GM18858 (cell line): ENCODE results near the gene POLR3A.
"Not testable (repeated sequence)": the region's sequence is repeated elsewhere in the genome, so short reads cannot be mapped to it uniquely, and the experiment has no call there.

Experiments used
- ATAC-seq: cut with Tn5 transposase; IDR thresholded peaks from one replicate; pipeline ENCODE4 v1.9.1; 2021; ENCODE audit not compliant: unreplicated experiment

Gene POLR3A

GRCh38 chr10:78029269-78030226, at the start of gene POLR3A:
TSS of gene POLR3A (minus strand) at chr10:78029515. CDS start at chr10:78029407, 108 bp downstream.
- peak; percentile 48 for ATAC-seq

- no peak for ATAC-seq
Observed at GRCh38 chr10:78078539-78079330, 49.4 kb upstream of the POLR3A start.

- not testable (repeated sequence) for ATAC-seq
Observed at GRCh38 chr10:78075806-78076205, 46.5 kb upstream of the POLR3A start.

- no peak for ATAC-seq
Observed at GRCh38 chr10:78072504-78072903, 43.2 kb upstream of the POLR3A start.

- no peak for ATAC-seq
Observed at GRCh38 chr10:78071857-78072179, 42.5 kb upstream of the POLR3A start.

- ATAC-seq = no peak
Observed at GRCh38 chr10:78071140-78071856, 42.0 kb upstream of the POLR3A start.

- ATAC-seq = no peak
Observed at GRCh38 chr10:78070726-78071125, 41.4 kb upstream of the POLR3A start.

- not testable (repeated sequence) for ATAC-seq
Observed at GRCh38 chr10:78070064-78070463, 40.7 kb upstream of the POLR3A start.

- no peak for ATAC-seq
Observed at GRCh38 chr10:78069151-78069550, 39.8 kb upstream of the POLR3A start.

GRCh38 chr10:78066728-78067430, 37.6 kb upstream of the POLR3A start:
- ATAC-seq = no peak

GRCh38 chr10:78066012-78066411, 36.7 kb upstream of the POLR3A start:
- ATAC-seq = no peak

- no peak for ATAC-seq
Observed at GRCh38 chr10:78065611-78066010, 36.3 kb upstream of the POLR3A start.

GRCh38 chr10:78064919-78065318, 35.6 kb upstream of the POLR3A start:
- ATAC-seq = not testable (repeated sequence)

GRCh38 chr10:78063236-78063635, 33.9 kb upstream of the POLR3A start:
- ATAC-seq = no peak

GRCh38 chr10:78062296-78062695, 33.0 kb upstream of the POLR3A start:
- ATAC-seq = no peak

GRCh38 chr10:78059906-78060702, 30.8 kb upstream of the POLR3A start:
- ATAC-seq = no peak

- ATAC-seq = no peak
Observed at GRCh38 chr10:78058562-78058961, 29.2 kb upstream of the POLR3A start.

GRCh38 chr10:78053211-78053868, 24.0 kb upstream of the POLR3A start:
- ATAC-seq = no peak

- ATAC-seq = no peak
Observed at GRCh38 chr10:78049851-78050250, 20.5 kb upstream of the POLR3A start.
